GM18498 (cell line): ENCODE measurements around the gene CEP112.
"Not testable (repeated sequence)": the region's sequence is repeated elsewhere in the genome, so short reads cannot be mapped to it uniquely, and the experiment has no call there.

Experiments used
- ATAC-seq: cut with Tn5 transposase; IDR thresholded peaks from one replicate; pipeline ENCODE4 v1.9.1; 2021; ENCODE audit warnings: mild to moderate bottlenecking, moderate library complexity; ENCODE audit not compliant: unreplicated experiment

The CEP112 gene

GRCh38 chr17:66085221-66085620, 106.7 kb downstream of the CEP112 start:
- no peak for ATAC-seq

- ATAC-seq = not testable (repeated sequence)
Observed at GRCh38 chr17:66080670-66081069, 111.3 kb downstream of the CEP112 start.

GRCh38 chr17:66076546-66077190, 115.3 kb downstream of the CEP112 start:
- ATAC-seq = no peak

GRCh38 chr17:66073384-66073783, 118.5 kb downstream of the CEP112 start:
- ATAC-seq = no peak

GRCh38 chr17:66063686-66064085, 128.2 kb downstream of the CEP112 start:
- ATAC-seq = no peak

- ATAC-seq = no peak
Observed at GRCh38 chr17:66056148-66056547, 135.8 kb downstream of the CEP112 start.

- no peak for ATAC-seq
Observed at GRCh38 chr17:66054242-66054641, 137.7 kb downstream of the CEP112 start.

- no peak for ATAC-seq
Observed at GRCh38 chr17:66044083-66044482, 147.8 kb downstream of the CEP112 start.

GRCh38 chr17:66043419-66043818, 148.5 kb downstream of the CEP112 start:
- no peak for ATAC-seq

GRCh38 chr17:66040402-66040801, 151.5 kb downstream of the CEP112 start:
- ATAC-seq = no peak

- no peak for ATAC-seq
Observed at GRCh38 chr17:66038125-66038524, 153.8 kb downstream of the CEP112 start.

- ATAC-seq = no peak
Observed at GRCh38 chr17:66037221-66037620, 154.7 kb downstream of the CEP112 start.

GRCh38 chr17:66032082-66032712, 159.7 kb downstream of the CEP112 start:
- ATAC-seq = peak; percentile 56

- ATAC-seq = no peak
Observed at GRCh38 chr17:66025551-66025950, 166.4 kb downstream of the CEP112 start.

GRCh38 chr17:66021757-66022156, 170.2 kb downstream of the CEP112 start:
- no peak for ATAC-seq

GRCh38 chr17:66018786-66019185, 173.1 kb downstream of the CEP112 start:
- no peak for ATAC-seq

- ATAC-seq = no peak
Observed at GRCh38 chr17:66016231-66016630, 175.7 kb downstream of the CEP112 start.

- ATAC-seq = no peak
Observed at GRCh38 chr17:66008680-66009079, 183.3 kb downstream of the CEP112 start.

- no peak for ATAC-seq
Observed at GRCh38 chr17:66006654-66007053, 185.3 kb downstream of the CEP112 start.

- ATAC-seq = no peak
Observed at GRCh38 chr17:66002812-66003211, 189.1 kb downstream of the CEP112 start.

GRCh38 chr17:66002063-66002585, 189.8 kb downstream of the CEP112 start:
- ATAC-seq = no peak

- ATAC-seq = no peak
Observed at GRCh38 chr17:66000216-66000615, 191.7 kb downstream of the CEP112 start.
